ENCODE results near the gene PPP3R1.

GRCh38 chr2:68290901-68291300, 38.6 kb upstream of the PPP3R1 start:
- TF ChIP-seq CTCF (IDR thresholded peaks at IDR 0.05; ENCODE audit: low read depth, low read length, missing input control) (no peak), MAX (IDR thresholded peaks at IDR 0.05) (no peak)
